GM19468 (cell line): Measurements from ENCODE around the gene GRB10.
A peak's percentile ranks its signal among the peaks of the same experiment; 100 is the strongest.

Experiments
- ATAC-seq: cut with Tn5 transposase; IDR thresholded peaks from one replicate; pipeline ENCODE4 v1.9.1; 2021; ENCODE audit warnings: mild to moderate bottlenecking, moderate library complexity, moderate number of reproducible peaks; ENCODE audit not compliant: unreplicated experiment; ENCODE audit errors: extremely low read depth

The GRB10 gene

GRCh38 chr7:50677638-50677996 is 105.1 kb downstream of the GRB10 start:
- ATAC-seq, result no peak

GRCh38 chr7:50676740-50677637 is 105.7 kb downstream of the GRB10 start:
- no peak for ATAC-seq

- no peak for ATAC-seq
Measured at GRCh38 chr7:50676079-50676478, 106.6 kb downstream of the GRB10 start.

- ATAC-seq, result no peak
Measured at GRCh38 chr7:50674896-50675835, 107.5 kb downstream of the GRB10 start.

- ATAC-seq, result no peak
Measured at GRCh38 chr7:50674299-50674698, 108.4 kb downstream of the GRB10 start.

GRCh38 chr7:50673096-50673495 is 109.6 kb downstream of the GRB10 start:
- no peak for ATAC-seq

GRCh38 chr7:50672045-50672444 is 110.7 kb downstream of the GRB10 start:
- no peak for ATAC-seq

GRCh38 chr7:50671386-50671785 is 111.3 kb downstream of the GRB10 start:
- no peak for ATAC-seq

- ATAC-seq, result no peak
Measured at GRCh38 chr7:50669890-50670289, 112.8 kb downstream of the GRB10 start.

GRCh38 chr7:50667789-50668226 is 114.9 kb downstream of the GRB10 start:
- ATAC-seq, result no peak

GRCh38 chr7:50667338-50667737 is 115.4 kb downstream of the GRB10 start:
- ATAC-seq, result no peak

GRCh38 chr7:50666124-50666496 is 116.6 kb downstream of the GRB10 start:
- no peak for ATAC-seq

GRCh38 chr7:50665403-50666123 is 117.1 kb downstream of the GRB10 start:
- no peak for ATAC-seq

GRCh38 chr7:50664937-50665336 is 117.8 kb downstream of the GRB10 start:
- ATAC-seq, result no peak

GRCh38 chr7:50664461-50664922 is 118.2 kb downstream of the GRB10 start:
- peak; percentile 54 for ATAC-seq

- ATAC-seq, result no peak
Measured at GRCh38 chr7:50663396-50664102, 119.1 kb downstream of the GRB10 start.

GRCh38 chr7:50662996-50663395 is 119.7 kb downstream of the GRB10 start:
- no peak for ATAC-seq

GRCh38 chr7:50662041-50662694 is 120.5 kb downstream of the GRB10 start:
- no peak for ATAC-seq

- peak; percentile 13 for ATAC-seq
Measured at GRCh38 chr7:50661345-50662040, 121.2 kb downstream of the GRB10 start.
